A549 (cell line): ENCODE data around the gene ERFL. TPM values are rescaled to one million over a fixed set of nuclear protein-coding genes. Genes with fewer than 3 reads are reported as not detected.

Experiments
- ATAC-seq, 2 experiments: fragments of 200-7000 bp in 1 of 2; fragments of >200 bp in 1 of 2; cut with Nextera tagmentation in 1 of 2; cut with Tn5 transposase in 1 of 2; 3 replicates each; pipeline versions ENCODE4 v1.8.0 to v1.9.1; 2018 to 2020; ENCODE audit warnings: mild to moderate bottlenecking in 1 of 2, moderate library complexity in 1 of 2
- CTCF ChIA-PET: fragments of 300-600 bp; sonication (Branson Sonifier 250); formaldehyde crosslinking; extraction: SDS; loops from one replicate; lab custom pipeline; 2021; ENCODE audit warnings: antibody characterized with exemption, inconsistent platforms; lab: Yijun Ruan, JAX
- POLR2A ChIA-PET: fragments of 350-600 bp; formaldehyde crosslinking; extraction: SDS; loops from one replicate; lab custom pipeline; 2021; ENCODE audit warnings: antibody characterized with exemption, inconsistent platforms; lab: Yijun Ruan, JAX
- DNase-seq, 2 experiments: peaks; one replicate each; pipeline versions ENCODE4 v3.0.0 to v3.0.0-alpha.2; 2011 to 2016; ENCODE audit warnings: low read depth in 1 of 2, low spot score in 1 of 2
- FAIRE-seq: peaks from 2 replicates; lab custom pipeline; 2011; peaks lifted over from hg19 to GRCh38; lab: Jason Lieb, UNC
- H3K27ac ChIP-seq, 2 experiments: fragments of >200 bp; sonication (Bioruptor Twin); formaldehyde crosslinking; 3 replicates each; pipeline ENCODE4 v1.5.1; 2016 to 2017
- H3K4me1 ChIP-seq: fragments of >200 bp; sonication (Bioruptor Twin); formaldehyde crosslinking; 3 replicates; pipeline ENCODE4 v1.6.1; 2016
- H3K4me2 ChIP-seq: fragments of >200 bp; sonication (Bioruptor Twin); formaldehyde crosslinking; 3 replicates; pipeline ENCODE4 v1.6.1; 2016
- H3K4me3 ChIP-seq: fragments of >200 bp; sonication (Bioruptor Twin); formaldehyde crosslinking; 3 replicates; pipeline ENCODE4 v1.5.1; 2016
- H3K9me3 ChIP-seq: fragments of >200 bp; sonication (Bioruptor Twin); formaldehyde crosslinking; 3 replicates; pipeline ENCODE4 v1.6.1; 2016
- CHD2 ChIP-seq: fragments of 150-350 bp; IDR thresholded peaks from 2 replicates; pipeline ENCODE4 v1.6.1; 2014; ENCODE audit warnings: low read length; ENCODE audit not compliant: partially characterized antibody
- CTCF ChIP-seq: fragments of >200 bp; sonication (Bioruptor Twin); formaldehyde crosslinking; IDR thresholded peaks from 3 replicates; pipeline ENCODE4 v1.5.1; 2016
- EHF ChIP-seq: fragments of 250-450 bp; sonication (Bioruptor Pico); IDR thresholded peaks from 2 replicates; pipeline ENCODE4 v1.5.0; 2020; ENCODE audit warnings: mild to moderate bottlenecking
- EHMT2 ChIP-seq: fragments of 200-600 bp; sonication (generic); IDR thresholded peaks from 2 replicates; pipeline ENCODE4 v1.6.1; 2016; ENCODE audit warnings: antibody characterized with exemption, low read depth, mild to moderate bottlenecking, moderate library complexity
- FOXS1 ChIP-seq: fragments of 250-450 bp; sonication (Bioruptor Pico); IDR thresholded peaks from 2 replicates; pipeline ENCODE4 v1.5.0; 2020; ENCODE audit warnings: mild to moderate bottlenecking, moderate library complexity
- HDAC2 ChIP-seq: fragments of 200-600 bp; sonication (generic); IDR thresholded peaks from 2 replicates; pipeline ENCODE4 v1.6.1; 2016
- HOXB5 ChIP-seq: fragments of 250-450 bp; sonication (Bioruptor Pico); IDR thresholded peaks from 2 replicates; pipeline ENCODE4 v1.5.0; 2020; ENCODE audit warnings: mild to moderate bottlenecking, moderate library complexity
- JUN ChIP-seq, 2 experiments: fragments of >200 bp; sonication (Bioruptor Twin); formaldehyde crosslinking; IDR thresholded peaks; 2 replicates in 1 of 2; 3 replicates in 1 of 2; pipeline ENCODE4 v1.6.1; 2016 to 2017
- MAX ChIP-seq: IDR thresholded peaks from 2 replicates; pipeline ENCODE4 v1.6.1; 2012
- MYC ChIP-seq: IDR thresholded peaks from 2 replicates; pipeline ENCODE4 v1.6.1; 2012; ENCODE audit warnings: mild to moderate bottlenecking, inconsistent platforms, low read length, improper control_type of control experiment, borderline replicate concordance
- NFE2L2 ChIP-seq: fragments of 150-350 bp; conservative IDR thresholded peaks from 2 replicates; pipeline ENCODE4 v1.6.1; 2014; ENCODE audit warnings: low read length
- NPAS2 ChIP-seq: fragments of 250-450 bp; sonication (Bioruptor Pico); IDR thresholded peaks from 2 replicates; pipeline ENCODE4 v1.8.0; 2022; ENCODE audit warnings: mild to moderate bottlenecking, moderate library complexity, borderline replicate concordance
- NR3C1 ChIP-seq: fragments of >200 bp; sonication (Bioruptor Twin); formaldehyde crosslinking; IDR thresholded peaks from 3 replicates; pipeline ENCODE4 v1.6.1; 2017
- RAD21 ChIP-seq, 2 experiments: fragments of >200 bp in 1 of 2; sonication (Bioruptor Twin) in 1 of 2; formaldehyde crosslinking in 1 of 2; IDR thresholded peaks in 1 of 2; conservative IDR thresholded peaks in 1 of 2; 2 replicates in 1 of 2; 3 replicates in 1 of 2; pipeline ENCODE4 v1.6.1; 2012 to 2018; ENCODE audit warnings: inconsistent platforms in 1 of 2
- RARB ChIP-seq: fragments of 250-450 bp; sonication (Bioruptor Pico); IDR thresholded peaks from 2 replicates; pipeline ENCODE4 v1.8.0; 2021; ENCODE audit warnings: mild to moderate bottlenecking, moderate library complexity
- RFX5 ChIP-seq: fragments of 450-650 bp; IDR thresholded peaks from 2 replicates; pipeline ENCODE4 v1.7.1; 2014; ENCODE audit warnings: antibody characterized with exemption, mild to moderate bottlenecking, moderate library complexity
- SMC3 ChIP-seq: fragments of >200 bp; sonication (Bioruptor Twin); formaldehyde crosslinking; IDR thresholded peaks from 3 replicates; pipeline ENCODE4 v1.6.1; 2018; ENCODE audit warnings: inconsistent platforms
- TFCP2L1 ChIP-seq: fragments of 250-450 bp; sonication (Bioruptor Pico); IDR thresholded peaks from 2 replicates; pipeline ENCODE4 v1.5.0; 2021; ENCODE audit warnings: mild to moderate bottlenecking
- ZC3H11A ChIP-seq: fragments of 450-650 bp; IDR thresholded peaks from 2 replicates; pipeline ENCODE4 v1.6.1; 2014; ENCODE audit warnings: antibody characterized with exemption, mild to moderate bottlenecking
- WGBS: methylation state at CpG from one replicate; pipeline ENCODE4 v1.1.6; 2017; ENCODE audit errors: missing lambda C conversion rate; 5-methylcytosine and 5-hydroxymethylcytosine counted together
- polyA plus RNA-seq, 4 experiments: library from polyadenylated mRNA; depleted of rRNA in 3 of 4; stranded (reverse); fragments of >200 nt; fragmentation: RNase III in 1 of 4; extraction: RNeasy Plus Mini Kit Qiagen cat#74134 plus additional on column Dnase treatment in 1 of 4; gene quantifications; 2 replicates in 3 of 4; 3 replicates in 1 of 4; pipeline ENCODE4 v1.2.3, GENCODE V29; 2011 to 2017
- TF ChIP-seq, protein P1 (sequence below): fragments of 200-600 bp; sonication (generic); IDR thresholded peaks from 2 replicates; pipeline ENCODE4 v1.6.1; 2016; ENCODE audit warnings: antibody characterized with exemption, mild to moderate bottlenecking, moderate library complexity
- TF ChIP-seq, protein P2 (sequence below): fragments of >200 bp; sonication (Bioruptor Twin); formaldehyde crosslinking; IDR thresholded peaks from 3 replicates; pipeline ENCODE4 v1.6.1; 2016
- TF ChIP-seq, protein P3 (sequence below): IDR thresholded peaks from 2 replicates; pipeline ENCODE4 v1.6.1; 2012; ENCODE audit warnings: low read depth, borderline replicate concordance

ERFL gene
- polyA plus RNA-seq, 2 of the 4 experiments (the other 2 are of a cell fraction), result 0.15 to 0.19 TPM

GRCh38 chr19:41955521-41955920 lies 27.3 kb upstream of the ERFL start:
- H3K4me2 ChIP-seq, result no peak overlapping the region
- H3K27ac ChIP-seq, result no peak overlapping the region
- peaks cover 13% of the 10 kb centered on the region for H3K4me1 ChIP-seq
- DNase-seq (no peak), ATAC-seq (no peak), FAIRE-seq (no peak)
- CTCF ChIA-PET, result interaction anchor here (1.4 to 4.3 kb wide), 5 partner anchors 10 to 81 kb away, joined by 4 to 97 read pairs (median 31); partner anchors contain the start of gene CD79A
- no peak overlapping the region for H3K4me3 ChIP-seq
- POLR2A ChIA-PET, result no interaction called here
- no peaks in the 10 kb centered on the region for H3K9me3 ChIP-seq
- TF ChIP-seq NR3C1, result no peak
- no peak for TF ChIP-seq JUN (IDR thresholded peaks at IDR 0.05)
- TF ChIP-seq EHF (CRISPR knock-in tag), result no peak
- TF ChIP-seq HOXB5 (CRISPR knock-in tag), result no peak
- TF ChIP-seq RARB, result no peak
- TF ChIP-seq MAX, result no peak
- TF ChIP-seq, protein P1, sequence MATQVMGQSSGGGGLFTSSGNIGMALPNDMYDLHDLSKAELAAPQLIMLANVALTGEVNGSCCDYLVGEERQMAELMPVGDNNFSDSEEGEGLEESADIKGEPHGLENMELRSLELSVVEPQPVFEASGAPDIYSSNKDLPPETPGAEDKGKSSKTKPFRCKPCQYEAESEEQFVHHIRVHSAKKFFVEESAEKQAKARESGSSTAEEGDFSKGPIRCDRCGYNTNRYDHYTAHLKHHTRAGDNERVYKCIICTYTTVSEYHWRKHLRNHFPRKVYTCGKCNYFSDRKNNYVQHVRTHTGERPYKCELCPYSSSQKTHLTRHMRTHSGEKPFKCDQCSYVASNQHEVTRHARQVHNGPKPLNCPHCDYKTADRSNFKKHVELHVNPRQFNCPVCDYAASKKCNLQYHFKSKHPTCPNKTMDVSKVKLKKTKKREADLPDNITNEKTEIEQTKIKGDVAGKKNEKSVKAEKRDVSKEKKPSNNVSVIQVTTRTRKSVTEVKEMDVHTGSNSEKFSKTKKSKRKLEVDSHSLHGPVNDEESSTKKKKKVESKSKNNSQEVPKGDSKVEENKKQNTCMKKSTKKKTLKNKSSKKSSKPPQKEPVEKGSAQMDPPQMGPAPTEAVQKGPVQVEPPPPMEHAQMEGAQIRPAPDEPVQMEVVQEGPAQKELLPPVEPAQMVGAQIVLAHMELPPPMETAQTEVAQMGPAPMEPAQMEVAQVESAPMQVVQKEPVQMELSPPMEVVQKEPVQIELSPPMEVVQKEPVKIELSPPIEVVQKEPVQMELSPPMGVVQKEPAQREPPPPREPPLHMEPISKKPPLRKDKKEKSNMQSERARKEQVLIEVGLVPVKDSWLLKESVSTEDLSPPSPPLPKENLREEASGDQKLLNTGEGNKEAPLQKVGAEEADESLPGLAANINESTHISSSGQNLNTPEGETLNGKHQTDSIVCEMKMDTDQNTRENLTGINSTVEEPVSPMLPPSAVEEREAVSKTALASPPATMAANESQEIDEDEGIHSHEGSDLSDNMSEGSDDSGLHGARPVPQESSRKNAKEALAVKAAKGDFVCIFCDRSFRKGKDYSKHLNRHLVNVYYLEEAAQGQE, result no peak
- TF ChIP-seq CHD2, result no peak
- WGBS, result 79% methylated on average over 7 of the region's 7 CpGs

DNA sequence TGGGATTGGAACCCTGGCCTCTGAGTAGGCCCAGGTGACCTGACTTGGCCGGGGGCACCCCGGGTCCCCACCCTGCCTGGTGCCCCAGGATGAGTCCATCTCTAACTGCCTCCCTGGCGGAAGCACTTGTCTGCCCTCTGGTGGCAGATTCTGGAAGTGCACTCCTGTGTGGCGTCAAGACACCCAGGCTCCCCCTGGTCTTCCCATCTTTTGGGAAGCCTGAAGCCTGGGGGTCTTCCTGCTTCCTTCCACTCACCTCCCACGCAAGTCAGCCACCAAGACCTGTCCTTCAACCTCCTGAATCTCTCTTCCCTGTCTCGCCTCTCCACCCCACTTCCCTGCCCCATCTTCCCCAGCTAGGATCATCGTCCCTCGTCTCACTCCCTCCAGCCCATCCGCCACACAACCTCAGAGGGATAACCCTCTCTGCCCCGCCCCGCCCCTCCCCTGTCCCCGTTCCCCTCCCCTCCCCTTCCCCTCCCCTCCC lies 23.5 kb upstream of the ERFL start:
- TF ChIP-seq EHMT2, result no peak
- peak; percentile 84 for TF ChIP-seq SMC3
- TF ChIP-seq, protein P2, sequence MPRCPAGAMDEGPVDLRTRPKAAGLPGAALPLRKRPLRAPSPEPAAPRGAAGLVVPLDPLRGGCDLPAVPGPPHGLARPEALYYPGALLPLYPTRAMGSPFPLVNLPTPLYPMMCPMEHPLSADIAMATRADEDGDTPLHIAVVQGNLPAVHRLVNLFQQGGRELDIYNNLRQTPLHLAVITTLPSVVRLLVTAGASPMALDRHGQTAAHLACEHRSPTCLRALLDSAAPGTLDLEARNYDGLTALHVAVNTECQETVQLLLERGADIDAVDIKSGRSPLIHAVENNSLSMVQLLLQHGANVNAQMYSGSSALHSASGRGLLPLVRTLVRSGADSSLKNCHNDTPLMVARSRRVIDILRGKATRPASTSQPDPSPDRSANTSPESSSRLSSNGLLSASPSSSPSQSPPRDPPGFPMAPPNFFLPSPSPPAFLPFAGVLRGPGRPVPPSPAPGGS, result no peak
- TF ChIP-seq HDAC2, result no peak
- no peak for TF ChIP-seq MYC
- 0 out of 2 replicates have a peak, but pooled peaks have one; percentile 5 for TF ChIP-seq ZC3H11A
- no peak for TF ChIP-seq NFE2L2
- peak; percentile 99 for TF ChIP-seq CTCF
- no peak for TF ChIP-seq RFX5
- peak; percentile 92 to 97 for TF ChIP-seq RAD21 (conservative IDR thresholded peaks at IDR 0.05 in 1 of 2, IDR thresholded peaks at IDR 0.05 in 1 of 2)
- TF ChIP-seq TFCP2L1 (CRISPR knock-in tag), result 0 out of 2 replicates have a peak, but pooled peaks have one; percentile 44
- no peak for TF ChIP-seq NPAS2 (CRISPR knock-in tag)
- TF ChIP-seq FOXS1 (CRISPR knock-in tag), result no peak
- TF ChIP-seq, protein P3, sequence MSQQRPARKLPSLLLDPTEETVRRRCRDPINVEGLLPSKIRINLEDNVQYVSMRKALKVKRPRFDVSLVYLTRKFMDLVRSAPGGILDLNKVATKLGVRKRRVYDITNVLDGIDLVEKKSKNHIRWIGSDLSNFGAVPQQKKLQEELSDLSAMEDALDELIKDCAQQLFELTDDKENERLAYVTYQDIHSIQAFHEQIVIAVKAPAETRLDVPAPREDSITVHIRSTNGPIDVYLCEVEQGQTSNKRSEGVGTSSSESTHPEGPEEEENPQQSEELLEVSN, result 0 out of 2 replicates have a peak, but pooled peaks have one; percentile 24
- Histone ChIP-seq H3K4me2 (peak overlapping the region; percentile 74), H3K27ac (0 out of 6 replicates have a peak overlapping the region, but pooled peaks of 1 of the 2 experiments have one; percentile 41), H3K4me1 (no peaks in the 10 kb centered on the region), H3K9me3 (no peaks in the 10 kb centered on the region), H3K4me3 (no peak overlapping the region)
- FAIRE-seq (peak; percentile 83), ATAC-seq (peak; percentile 86 to 95), DNase-seq (peak; percentile 87 to 99)
- ChIA-PET POLR2A (interaction anchor here (1.3 kb wide), 1 partner anchor 92 kb away, joined by 3 read pairs; the partner anchor contains the start of gene RPS19), CTCF (interaction anchor here (0.7 to 12.1 kb wide), 44 partner anchors 10 to 163 kb away, joined by 3 to 163 read pairs (median 5); partner anchors contain the start of genes CD79A and ERFL)
- 5% methylated on average over 9 of the region's 12 CpGs for WGBS
